ENCODE results near the gene NBPF12. TPM values are rescaled to one million over a fixed set of nuclear protein-coding genes. Genes with fewer than 3 reads are reported as not detected.
"Not testable (repeated sequence)": the region's sequence is repeated elsewhere in the genome, so short reads cannot be mapped to it uniquely, and the experiment has no call there.

The NBPF12 gene
- total RNA-seq, 1 donor from 2014 or later = 9.1 TPM

DNA sequence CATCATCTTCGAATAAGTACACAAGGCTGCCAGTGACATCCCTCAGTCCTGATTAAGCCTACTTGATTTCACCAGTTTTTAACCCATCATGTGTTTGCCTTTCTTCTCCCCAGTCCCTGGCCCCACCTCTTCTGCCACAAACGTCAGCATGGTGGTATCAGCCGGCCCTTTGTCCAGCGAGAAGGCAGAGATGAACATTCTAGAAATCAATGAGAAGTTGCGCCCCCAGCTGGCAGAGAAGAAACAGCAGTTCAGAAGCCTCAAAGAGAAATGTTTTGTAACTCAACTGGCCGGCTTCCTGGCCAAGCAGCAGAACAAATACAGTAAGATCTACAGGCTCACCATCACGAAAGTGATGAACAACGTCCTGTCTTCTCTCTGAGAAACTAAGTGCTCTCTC, 28.2 kb downstream of the NBPF12 start:
- not testable (repeated sequence) for H3K9me3 Mint-ChIP-seq; DNase-seq (ENCODE audit: low spot score)
- peaks cover 13% of the 10 kb centered on the region for H3K36me3 Mint-ChIP-seq

DNA sequence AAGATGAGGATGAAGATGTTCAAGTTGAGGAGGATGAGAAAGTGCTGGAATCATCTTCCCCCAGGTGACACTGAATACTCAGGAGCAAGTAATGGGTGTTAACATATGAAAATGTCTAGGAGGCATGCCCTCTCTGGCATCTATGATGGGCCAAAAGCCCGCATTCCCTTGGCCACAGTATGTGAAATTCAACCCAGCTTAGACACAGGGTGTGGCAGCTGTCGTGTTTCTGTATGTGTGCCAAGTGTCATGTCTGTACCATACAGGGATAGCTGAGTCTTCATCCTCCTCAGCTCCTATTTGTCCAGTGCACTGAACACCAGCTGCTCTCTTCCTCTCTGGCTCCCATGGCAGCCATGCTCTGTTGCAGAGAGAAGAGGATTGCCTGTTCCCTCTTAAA, 32.5 kb downstream of the NBPF12 start:
- not testable (repeated sequence) for H3K9ac ChIP-seq; H3F3A ChIP-seq (ENCODE audit: low read depth); H3K4me3 ChIP-seq; H3K4me3 Mint-ChIP-seq; H3K4me1 Mint-ChIP-seq; H3K4me2 ChIP-seq; H2AFZ ChIP-seq (replicated peaks); H3K79me2 ChIP-seq (ENCODE audit: low read depth); H3K9me3 Mint-ChIP-seq; H3K27ac ChIP-seq; H3K9me3 ChIP-seq (ENCODE audit: low read depth); H3K4me1 ChIP-seq; H3K27ac Mint-ChIP-seq; DNase-seq (ENCODE audit: low spot score); H4K20me1 ChIP-seq (ENCODE audit: low read depth); H3K27me3 ChIP-seq; H3K36me3 ChIP-seq; H3K27me3 Mint-ChIP-seq (ENCODE audit: insufficient read depth, low read depth)
- peaks cover 11% of the 10 kb centered on the region for H3K36me3 Mint-ChIP-seq

More for the DNA sequence above, 28.2 kb downstream of the NBPF12 start:
- not testable (repeated sequence) for H3K4me3 ChIP-seq; H3K27me3 Mint-ChIP-seq (ENCODE audit: insufficient read depth, low read depth); H3K27ac ChIP-seq; H3K4me2 ChIP-seq; H3K4me3 Mint-ChIP-seq; H3K4me1 ChIP-seq; H2AFZ ChIP-seq (replicated peaks); H3K79me2 ChIP-seq (ENCODE audit: low read depth); H3K36me3 ChIP-seq; H3K27ac Mint-ChIP-seq; H4K20me1 ChIP-seq (ENCODE audit: low read depth); H3K9me3 ChIP-seq (ENCODE audit: low read depth); H3K27me3 ChIP-seq; H3K9ac ChIP-seq; H3K4me1 Mint-ChIP-seq; H3F3A ChIP-seq (ENCODE audit: low read depth)
- TF ChIP-seq, protein P1, sequence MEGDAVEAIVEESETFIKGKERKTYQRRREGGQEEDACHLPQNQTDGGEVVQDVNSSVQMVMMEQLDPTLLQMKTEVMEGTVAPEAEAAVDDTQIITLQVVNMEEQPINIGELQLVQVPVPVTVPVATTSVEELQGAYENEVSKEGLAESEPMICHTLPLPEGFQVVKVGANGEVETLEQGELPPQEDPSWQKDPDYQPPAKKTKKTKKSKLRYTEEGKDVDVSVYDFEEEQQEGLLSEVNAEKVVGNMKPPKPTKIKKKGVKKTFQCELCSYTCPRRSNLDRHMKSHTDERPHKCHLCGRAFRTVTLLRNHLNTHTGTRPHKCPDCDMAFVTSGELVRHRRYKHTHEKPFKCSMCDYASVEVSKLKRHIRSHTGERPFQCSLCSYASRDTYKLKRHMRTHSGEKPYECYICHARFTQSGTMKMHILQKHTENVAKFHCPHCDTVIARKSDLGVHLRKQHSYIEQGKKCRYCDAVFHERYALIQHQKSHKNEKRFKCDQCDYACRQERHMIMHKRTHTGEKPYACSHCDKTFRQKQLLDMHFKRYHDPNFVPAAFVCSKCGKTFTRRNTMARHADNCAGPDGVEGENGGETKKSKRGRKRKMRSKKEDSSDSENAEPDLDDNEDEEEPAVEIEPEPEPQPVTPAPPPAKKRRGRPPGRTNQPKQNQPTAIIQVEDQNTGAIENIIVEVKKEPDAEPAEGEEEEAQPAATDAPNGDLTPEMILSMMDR (IDR thresholded peaks at IDR 0.05) = peak; percentile 48

DNA sequence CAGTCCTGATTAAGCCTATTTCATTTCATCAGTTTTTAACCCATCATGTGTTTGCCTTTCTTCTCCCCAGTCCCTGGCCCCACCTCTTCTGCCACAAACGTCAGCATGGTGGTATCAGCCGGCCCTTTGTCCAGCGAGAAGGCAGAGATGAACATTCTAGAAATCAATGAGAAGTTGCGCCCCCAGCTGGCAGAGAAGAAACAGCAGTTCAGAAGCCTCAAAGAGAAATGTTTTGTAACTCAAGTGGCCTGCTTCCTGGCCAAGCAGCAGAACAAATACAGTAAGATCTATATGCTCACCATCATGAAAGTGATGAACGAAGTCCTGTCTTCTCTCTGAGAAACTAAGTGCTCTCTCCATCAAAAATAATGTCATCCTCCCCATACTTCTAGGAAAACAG, 34.6 kb downstream of the NBPF12 start:
- H3K9me3 ChIP-seq (ENCODE audit: low read depth); H3K27ac ChIP-seq: not testable (repeated sequence)
- TF ChIP-seq, protein P1 (IDR thresholded peaks at IDR 0.05) = peak; percentile 19

DNA sequence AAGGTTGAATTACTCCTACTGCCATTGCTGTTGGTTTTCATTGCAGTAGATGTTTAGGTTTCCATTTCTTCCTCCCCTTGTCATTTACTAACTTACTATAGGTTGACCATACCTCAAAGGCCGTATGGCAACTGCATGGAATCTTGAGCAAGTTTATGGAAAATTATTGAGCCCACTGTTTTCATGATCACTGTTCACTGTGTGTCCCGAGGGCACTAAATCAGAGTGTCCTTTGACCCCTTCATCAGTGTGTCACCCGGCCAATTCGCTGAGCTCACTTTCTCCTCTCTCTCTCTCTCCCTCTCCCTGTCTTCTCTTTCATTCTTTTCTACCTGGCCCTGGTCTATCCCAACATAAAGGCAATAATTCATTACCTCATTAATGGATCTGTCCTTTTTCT, 47.7 kb downstream of the NBPF12 start:
- H3K27me3 Mint-ChIP-seq (ENCODE audit: insufficient read depth, low read depth); H3K4me1 ChIP-seq; H3K36me3 ChIP-seq; H3K27me3 ChIP-seq; H3K4me3 Mint-ChIP-seq; H3K9me3 ChIP-seq (ENCODE audit: low read depth); H3K9ac ChIP-seq; H3K4me2 ChIP-seq; H3K9me3 Mint-ChIP-seq; H3K27ac ChIP-seq; H3K36me3 Mint-ChIP-seq; H3K4me3 ChIP-seq; DNase-seq (ENCODE audit: low spot score); H2AFZ ChIP-seq (replicated peaks); H4K20me1 ChIP-seq (ENCODE audit: low read depth); H3K27ac Mint-ChIP-seq; H3K79me2 ChIP-seq (ENCODE audit: low read depth); H3K4me1 Mint-ChIP-seq; H3F3A ChIP-seq (ENCODE audit: low read depth): not testable (repeated sequence)

More for the DNA sequence above, 34.6 kb downstream of the NBPF12 start:
- H3K9ac ChIP-seq; H2AFZ ChIP-seq (replicated peaks); H3K36me3 Mint-ChIP-seq; H3K4me2 ChIP-seq; H3K79me2 ChIP-seq (ENCODE audit: low read depth); H3K9me3 Mint-ChIP-seq; H3K4me1 Mint-ChIP-seq; H3K4me3 Mint-ChIP-seq; H3K4me3 ChIP-seq; DNase-seq (ENCODE audit: low spot score); H4K20me1 ChIP-seq (ENCODE audit: low read depth); H3K4me1 ChIP-seq; H3K27me3 Mint-ChIP-seq (ENCODE audit: insufficient read depth, low read depth); H3F3A ChIP-seq (ENCODE audit: low read depth); H3K36me3 ChIP-seq; H3K27ac Mint-ChIP-seq; H3K27me3 ChIP-seq: not testable (repeated sequence)

DNA sequence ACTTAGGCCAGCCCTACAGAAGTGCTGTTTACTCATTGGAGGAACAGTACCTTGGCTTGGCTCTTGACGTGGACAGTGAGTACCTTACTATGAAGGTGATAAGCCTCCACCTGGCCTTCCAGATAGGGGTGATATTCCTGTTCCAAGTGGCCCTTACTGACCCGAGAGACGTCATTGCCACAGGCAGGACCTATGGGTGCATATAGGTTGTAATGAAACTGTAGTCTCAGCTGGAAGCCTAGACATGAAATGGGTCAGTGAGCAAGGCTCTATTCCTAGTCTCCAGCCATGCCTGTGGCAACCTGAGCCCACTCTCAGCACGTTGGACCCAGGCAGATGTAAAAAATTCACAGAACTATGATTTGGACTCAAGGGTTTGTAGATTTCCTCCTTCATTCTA, 48.3 kb downstream of the NBPF12 start:
- H3K79me2 ChIP-seq (ENCODE audit: low read depth); H3K9ac ChIP-seq; H3K36me3 Mint-ChIP-seq; H3K27me3 ChIP-seq; H3K27ac ChIP-seq; H3K4me3 Mint-ChIP-seq; H3K4me3 ChIP-seq; H3K9me3 ChIP-seq (ENCODE audit: low read depth); H4K20me1 ChIP-seq (ENCODE audit: low read depth); H3K4me1 ChIP-seq; H2AFZ ChIP-seq (replicated peaks); H3K27ac Mint-ChIP-seq; H3F3A ChIP-seq (ENCODE audit: low read depth); H3K4me1 Mint-ChIP-seq; H3K27me3 Mint-ChIP-seq (ENCODE audit: insufficient read depth, low read depth); H3K4me2 ChIP-seq; H3K36me3 ChIP-seq; DNase-seq (ENCODE audit: low spot score); H3K9me3 Mint-ChIP-seq: not testable (repeated sequence)

DNA sequence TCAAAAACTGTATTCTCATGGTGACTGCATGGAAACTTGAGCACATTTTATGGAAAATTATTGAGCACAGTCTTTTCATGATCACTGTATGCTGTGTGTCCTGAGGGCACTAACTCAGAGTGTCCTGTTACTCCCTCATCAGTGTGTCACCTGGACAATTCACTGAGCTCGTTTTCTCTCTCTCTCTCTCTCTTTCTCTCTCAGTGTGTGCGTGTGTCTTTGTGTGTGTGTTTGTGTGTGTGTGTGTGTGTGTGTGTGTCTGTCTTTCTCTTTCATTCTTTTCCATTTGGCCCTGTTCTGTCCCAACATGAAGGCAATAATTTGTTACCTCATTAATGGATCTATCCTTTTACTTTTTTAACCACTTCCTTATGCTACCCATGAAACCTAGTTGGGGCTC, 49.4 kb downstream of the NBPF12 start:
- H3K4me2 ChIP-seq; DNase-seq (ENCODE audit: low spot score); H3K9ac ChIP-seq; H3K27ac ChIP-seq; H3F3A ChIP-seq (ENCODE audit: low read depth); H3K79me2 ChIP-seq (ENCODE audit: low read depth); H3K27ac Mint-ChIP-seq; H3K4me3 Mint-ChIP-seq; H3K4me1 ChIP-seq; H3K36me3 ChIP-seq; H3K9me3 ChIP-seq (ENCODE audit: low read depth); H3K36me3 Mint-ChIP-seq; H3K4me3 ChIP-seq; H3K4me1 Mint-ChIP-seq; H3K27me3 ChIP-seq; H4K20me1 ChIP-seq (ENCODE audit: low read depth); H3K27me3 Mint-ChIP-seq (ENCODE audit: insufficient read depth, low read depth); H3K9me3 Mint-ChIP-seq; H2AFZ ChIP-seq (replicated peaks): not testable (repeated sequence)

DNA sequence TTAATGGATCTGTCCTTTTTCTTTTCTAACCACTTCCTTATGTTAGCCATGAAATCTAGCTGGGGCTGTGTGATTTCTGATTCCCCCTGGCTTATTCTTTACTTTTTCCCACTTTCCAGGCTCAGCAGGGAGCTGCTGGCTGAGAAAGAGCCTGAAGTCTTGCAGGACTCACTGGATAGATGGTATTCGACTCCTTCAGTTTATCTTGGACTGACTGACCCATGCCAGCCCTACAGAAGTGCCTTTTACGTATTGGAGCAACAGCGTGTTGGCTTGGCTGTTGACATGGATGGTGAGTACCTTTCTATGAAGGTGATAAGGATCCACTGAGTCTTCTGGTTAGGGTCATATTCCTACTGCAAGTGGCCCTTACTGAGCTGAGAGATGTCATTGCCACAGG, 51.3 kb downstream of the NBPF12 start:
- not testable (repeated sequence) for H3K9ac ChIP-seq; H3K4me1 ChIP-seq; DNase-seq (ENCODE audit: low spot score); H4K20me1 ChIP-seq (ENCODE audit: low read depth); H3K4me3 ChIP-seq; H2AFZ ChIP-seq (replicated peaks); H3F3A ChIP-seq (ENCODE audit: low read depth); H3K4me3 Mint-ChIP-seq; H3K27me3 Mint-ChIP-seq (ENCODE audit: insufficient read depth, low read depth); H3K9me3 Mint-ChIP-seq; H3K9me3 ChIP-seq (ENCODE audit: low read depth); H3K36me3 Mint-ChIP-seq; H3K27me3 ChIP-seq; H3K79me2 ChIP-seq (ENCODE audit: low read depth); H3K4me1 Mint-ChIP-seq; H3K27ac ChIP-seq; H3K4me2 ChIP-seq; H3K36me3 ChIP-seq; H3K27ac Mint-ChIP-seq

Measured in neural progenitor cell (in vitro differentiated cells).